ENCODE measurements around the gene KARS1. TPM values are rescaled to one million over a fixed set of nuclear protein-coding genes. Genes with fewer than 3 reads are reported as not detected.
"Not testable (repeated sequence)": the region's sequence is repeated elsewhere in the genome, so short reads cannot be mapped to it uniquely, and the experiment has no call there.

Gene KARS1
- total RNA-seq, 1 donor from 2014 or later: 82.0 TPM

GRCh38 chr16:75603241-75603640 lies 44.2 kb downstream of the KARS1 start:
- TF ChIP-seq CTCF (IDR thresholded peaks at IDR 0.05): no peak
- TF ChIP-seq POLR2A (IDR thresholded peaks at IDR 0.05): no peak
- no peak for TF ChIP-seq POLR2AphosphoS5 (IDR thresholded peaks at IDR 0.05; ENCODE audit: insufficient read depth in 1 of 2, low read depth in 1 of 2)
- no peaks in the 10 kb centered on the region for H3K9me3 ChIP-seq
- no peak for DNase-seq (ENCODE audit: extremely low spot score in 2 of 2)
- no peak overlapping the region for H3K4me3 ChIP-seq
- intact Hi-C loops (cut with DNase I): no loop called here
- no peaks in the 10 kb centered on the region for H3K4me1 ChIP-seq
- H3K27me3 ChIP-seq: no peaks in the 10 kb centered on the region
- no peak overlapping the region for H3K27ac ChIP-seq
- H3K36me3 ChIP-seq: peaks cover 0 to 67% of the 10 kb centered on the region in 2 donors

- DNase-seq (ENCODE audit: extremely low spot score in 2 of 2): no peak
- H3K4me1 ChIP-seq: no peaks in the 10 kb centered on the region
- no peak overlapping the region for H3K4me3 ChIP-seq
- H3K9me3 ChIP-seq: no peaks in the 10 kb centered on the region
- TF ChIP-seq POLR2AphosphoS5 (IDR thresholded peaks at IDR 0.05; ENCODE audit: insufficient read depth in 1 of 2, low read depth in 1 of 2): no peak
- no peak for TF ChIP-seq POLR2A (IDR thresholded peaks at IDR 0.05)
- no peak for TF ChIP-seq CTCF (IDR thresholded peaks at IDR 0.05)
- H3K27me3 ChIP-seq: no peaks in the 10 kb centered on the region
- H3K27ac ChIP-seq: no peak overlapping the region
- intact Hi-C loops (cut with DNase I): no loop called here
- peaks cover 0 to 58% of the 10 kb centered on the region in 2 donors for H3K36me3 ChIP-seq
Measured at GRCh38 chr16:75599452-75600277, 47.8 kb downstream of the KARS1 start.

GRCh38 chr16:75593825-75594820 lies 53.3 kb downstream of the KARS1 start:
- peaks cover 0 to 13% of the 10 kb centered on the region in 2 donors for H3K36me3 ChIP-seq
- no peak overlapping the region for H3K4me3 ChIP-seq
- H3K27me3 ChIP-seq: no peaks in the 10 kb centered on the region
- TF ChIP-seq CTCF (IDR thresholded peaks at IDR 0.05) (no peak), POLR2A (IDR thresholded peaks at IDR 0.05) (no peak), POLR2AphosphoS5 (IDR thresholded peaks at IDR 0.05; ENCODE audit: insufficient read depth in 1 of 2, low read depth in 1 of 2) (no peak)
- intact Hi-C loops (cut with DNase I): no loop called here
- DNase-seq (ENCODE audit: extremely low spot score in 2 of 2): no peak
- H3K4me1 ChIP-seq: peaks cover 8% of the 10 kb centered on the region
- H3K27ac ChIP-seq: no peak overlapping the region
- no peaks in the 10 kb centered on the region for H3K9me3 ChIP-seq

- peaks cover 0 to 13% of the 10 kb centered on the region in 2 donors for H3K36me3 ChIP-seq
- DNase-seq (ENCODE audit: extremely low spot score in 2 of 2): no peak
- TF ChIP-seq POLR2AphosphoS5 (IDR thresholded peaks at IDR 0.05; ENCODE audit: insufficient read depth in 1 of 2, low read depth in 1 of 2) (no peak), CTCF (IDR thresholded peaks at IDR 0.05) (no peak), POLR2A (IDR thresholded peaks at IDR 0.05) (no peak)
- H3K4me3 ChIP-seq: no peak overlapping the region
- no peak overlapping the region for H3K27ac ChIP-seq
- no peaks in the 10 kb centered on the region for H3K27me3 ChIP-seq
- H3K4me1 ChIP-seq: peaks cover 8% of the 10 kb centered on the region
- intact Hi-C loops (cut with DNase I): no loop called here
- no peaks in the 10 kb centered on the region for H3K9me3 ChIP-seq
Measured at GRCh38 chr16:75593308-75593707, 54.2 kb downstream of the KARS1 start.

- H3K4me3 ChIP-seq; H3K27ac ChIP-seq; DNase-seq (ENCODE audit: extremely low spot score in 2 of 2); H3K4me1 ChIP-seq; intact Hi-C loops (cut with DNase I); H3K27me3 ChIP-seq; H3K9me3 ChIP-seq; H3K36me3 ChIP-seq: not testable (repeated sequence)
Measured at GRCh38 chr16:75591927-75592326, 55.5 kb downstream of the KARS1 start.
